Caco-2 (cell line): Measurements from ENCODE around the gene IQCB1. TPM values are rescaled to one million over a fixed set of nuclear protein-coding genes. Genes with fewer than 3 reads are reported as not detected.

Experiments used
- Bru-seq: library from RNA; stranded (reverse); fragments of 400-500 nt; gene quantifications from one replicate; lab custom pipeline; 2021; lab: Mats Ljungman, UMichigan
- BruChase-seq, 2 experiments: library from RNA; stranded (reverse); fragments of 400-500 nt; gene quantifications; one replicate each; lab custom pipeline; 2021; lab: Mats Ljungman, UMichigan
- BruUV-seq: library from RNA; stranded (reverse); fragments of 400-500 nt; replicated peaks from 2 replicates; lab custom pipeline; 2021; lab: Mats Ljungman, UMichigan
- CTCF ChIA-PET: fragments of 300-600 bp; sonication (Branson Sonifier 250); formaldehyde crosslinking; loops from one replicate; lab custom pipeline; 2022; ENCODE audit warnings: antibody characterized with exemption; lab: Charles Lee
- POLR2A ChIA-PET: fragments of 300-600 bp; sonication (Branson Sonifier 250); formaldehyde crosslinking; loops from one replicate; lab custom pipeline; 2022; ENCODE audit warnings: antibody characterized with exemption; lab: Charles Lee
- DNase-seq, 2 experiments: peaks; one replicate each; pipeline versions ENCODE4 v3.0.0 to v3.0.0-alpha.2; 2020 to 2022
- H3K27me3 ChIP-seq: replicated peaks from 2 replicates; pipeline ENCODE4 v1.6.0; 2011; ENCODE audit warnings: low read length; ENCODE audit not compliant: control insufficient read depth, insufficient read depth
- H3K36me3 ChIP-seq: 2 replicates; pipeline ENCODE4 v1.5.1; 2011; ENCODE audit warnings: low read length; ENCODE audit not compliant: control insufficient read depth, insufficient read depth
- H3K4me1 ChIP-seq: fragments of 250-450 bp; sonication (Bioruptor Pico); 2 replicates; pipeline ENCODE4 v1.5.1; 2020; ENCODE audit warnings: mild to moderate bottlenecking
- H3K4me3 ChIP-seq: 2 replicates; pipeline ENCODE4 v1.5.1; 2011; ENCODE audit warnings: low read depth, mild to moderate bottlenecking, control low read depth, low read length
- H3K9me3 ChIP-seq: fragments of 250-450 bp; sonication (Bioruptor Pico); 2 replicates; pipeline ENCODE4 v1.5.1; 2020; ENCODE audit warnings: mild to moderate bottlenecking, moderate library complexity
- H3K27ac Mint-ChIP-seq: one replicate; pipeline ENCODE4 v1.8.0; 2022; ENCODE audit warnings: mixed read lengths; ENCODE audit not compliant: unreplicated experiment
- H3K27me3 Mint-ChIP-seq: one replicate; pipeline ENCODE4 v1.8.0; 2022; ENCODE audit warnings: mixed read lengths; ENCODE audit not compliant: insufficient read depth, unreplicated experiment
- H3K36me3 Mint-ChIP-seq: one replicate; pipeline ENCODE4 v1.8.0; 2022; ENCODE audit warnings: mild to moderate bottlenecking, mixed read lengths; ENCODE audit not compliant: insufficient read depth, unreplicated experiment
- H3K4me1 Mint-ChIP-seq: one replicate; pipeline ENCODE4 v1.8.0; 2022; ENCODE audit warnings: low read depth, mixed read lengths; ENCODE audit not compliant: unreplicated experiment
- H3K4me3 Mint-ChIP-seq: one replicate; pipeline ENCODE4 v1.8.0; 2022; ENCODE audit warnings: mild to moderate bottlenecking, moderate library complexity, mixed read lengths; ENCODE audit not compliant: unreplicated experiment
- H3K9me3 Mint-ChIP-seq: one replicate; pipeline ENCODE4 v1.8.0; 2022; ENCODE audit warnings: mixed read lengths; ENCODE audit not compliant: unreplicated experiment
- intact Hi-C: fragments of 100-400 bp; cut with micrococcal nuclease; formaldehyde crosslinking; loops from one replicate; pipeline ENCODE4 v1.10.0; 2022; ENCODE audit not compliant: unreplicated experiment
- long read RNA-seq: library from polyadenylated mRNA; stranded (forward); transcript quantifications from one replicate; pipeline ENCODE4 v2.0.0, GENCODE V29; 2022
- total RNA-seq: library from RNA; stranded (reverse); gene quantifications from 2 replicates; pipeline ENCODE4 v1.2.3, GENCODE V29; 2022
- TF ChIP-seq, protein P1 (sequence below), 2 experiments: fragments of 200-600 bp in 1 of 2; IDR thresholded peaks; 1 replicate in 1 of 2; 2 replicates in 1 of 2; pipeline versions ENCODE4 v1.5.1 to v1.8.0; 2011 to 2022; ENCODE audit warnings: antibody characterized with exemption in 1 of 2, control low read depth in 1 of 2, inconsistent platforms in 1 of 2, low read depth in 1 of 2, low read length in 1 of 2, mild to moderate bottlenecking in 1 of 2, moderate library complexity in 1 of 2; ENCODE audit not compliant: insufficient read depth in 1 of 2, severe bottlenecking in 1 of 2, unreplicated experiment in 1 of 2

IQCB1 gene, protein sequence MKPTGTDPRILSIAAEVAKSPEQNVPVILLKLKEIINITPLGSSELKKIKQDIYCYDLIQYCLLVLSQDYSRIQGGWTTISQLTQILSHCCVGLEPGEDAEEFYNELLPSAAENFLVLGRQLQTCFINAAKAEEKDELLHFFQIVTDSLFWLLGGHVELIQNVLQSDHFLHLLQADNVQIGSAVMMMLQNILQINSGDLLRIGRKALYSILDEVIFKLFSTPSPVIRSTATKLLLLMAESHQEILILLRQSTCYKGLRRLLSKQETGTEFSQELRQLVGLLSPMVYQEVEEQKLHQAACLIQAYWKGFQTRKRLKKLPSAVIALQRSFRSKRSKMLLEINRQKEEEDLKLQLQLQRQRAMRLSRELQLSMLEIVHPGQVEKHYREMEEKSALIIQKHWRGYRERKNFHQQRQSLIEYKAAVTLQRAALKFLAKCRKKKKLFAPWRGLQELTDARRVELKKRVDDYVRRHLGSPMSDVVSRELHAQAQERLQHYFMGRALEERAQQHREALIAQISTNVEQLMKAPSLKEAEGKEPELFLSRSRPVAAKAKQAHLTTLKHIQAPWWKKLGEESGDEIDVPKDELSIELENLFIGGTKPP
- total RNA-seq (36.1 and 36.4 TPM in 2 replicates), Bru-seq, nascent RNA (percentile 89 among the genes with signal in this experiment), BruChase-seq, experiment 1, labeled RNA remaining after a 2-hour chase (percentile 85 among the genes with signal in this experiment), BruChase-seq, experiment 2, labeled RNA remaining after a 6-hour chase (percentile 80 among the genes with signal in this experiment)
- long read RNA-seq, transcript IQCB1-201 (15 exons, 2,594 nt) = major isoform, 41 of 79 reads
- long read RNA-seq, partial matches to known transcripts = 4 of 79 reads
- long read RNA-seq, other reads (novel, unspliced or antisense) = 30 of 79 reads

- intact Hi-C loops = loop anchor here (1.0 to 10.0 kb wide), 4 partner anchors 89 to 530 kb away; no protein-coding TSS in a partner anchor
- no peaks in the 10 kb centered on the region for H3K36me3 ChIP-seq
- H3K27ac Mint-ChIP-seq = peak within 1 kb of the TSS; percentile 68
- H3K4me3 ChIP-seq = peak within 1 kb of the TSS; percentile 66
- peak within 1 kb of the TSS; percentile 93 for H3K4me3 Mint-ChIP-seq
- H3K4me1 ChIP-seq = peaks cover 7% of the 10 kb centered on the region
- peaks cover 12% of the 10 kb centered on the region for H3K4me1 Mint-ChIP-seq
- H3K36me3 Mint-ChIP-seq = peaks cover 18% of the 10 kb centered on the region
- BruUV-seq = no TSS peak
- peak; percentile 95 to 96 for DNase-seq
- H3K9me3 Mint-ChIP-seq = no peaks in the 10 kb centered on the region
- no peaks in the 10 kb centered on the region for H3K9me3 ChIP-seq
- H3K27me3 Mint-ChIP-seq = peaks cover 3% of the 10 kb centered on the region
- ChIA-PET POLR2A (interaction anchor here (0.6 to 1.8 kb wide), 2 partner anchors 29 to 85 kb away, joined by 3 to 9 read pairs; partner anchors contain the start of gene GOLGB1), CTCF (interaction anchor here (0.6 kb wide), 1 partner anchor 191 kb away, joined by 3 read pairs; no protein-coding TSS in a partner anchor)
- TF ChIP-seq, protein P1, sequence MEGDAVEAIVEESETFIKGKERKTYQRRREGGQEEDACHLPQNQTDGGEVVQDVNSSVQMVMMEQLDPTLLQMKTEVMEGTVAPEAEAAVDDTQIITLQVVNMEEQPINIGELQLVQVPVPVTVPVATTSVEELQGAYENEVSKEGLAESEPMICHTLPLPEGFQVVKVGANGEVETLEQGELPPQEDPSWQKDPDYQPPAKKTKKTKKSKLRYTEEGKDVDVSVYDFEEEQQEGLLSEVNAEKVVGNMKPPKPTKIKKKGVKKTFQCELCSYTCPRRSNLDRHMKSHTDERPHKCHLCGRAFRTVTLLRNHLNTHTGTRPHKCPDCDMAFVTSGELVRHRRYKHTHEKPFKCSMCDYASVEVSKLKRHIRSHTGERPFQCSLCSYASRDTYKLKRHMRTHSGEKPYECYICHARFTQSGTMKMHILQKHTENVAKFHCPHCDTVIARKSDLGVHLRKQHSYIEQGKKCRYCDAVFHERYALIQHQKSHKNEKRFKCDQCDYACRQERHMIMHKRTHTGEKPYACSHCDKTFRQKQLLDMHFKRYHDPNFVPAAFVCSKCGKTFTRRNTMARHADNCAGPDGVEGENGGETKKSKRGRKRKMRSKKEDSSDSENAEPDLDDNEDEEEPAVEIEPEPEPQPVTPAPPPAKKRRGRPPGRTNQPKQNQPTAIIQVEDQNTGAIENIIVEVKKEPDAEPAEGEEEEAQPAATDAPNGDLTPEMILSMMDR (IDR thresholded peaks at IDR 0.05; ENCODE audit: insufficient read depth in 1 of 2, low read depth in 1 of 2, low read length in 1 of 2, severe bottlenecking in 1 of 2, unreplicated experiment in 1 of 2) = no peak
- H3K27me3 ChIP-seq = no peaks in the 10 kb centered on the region
Measured at GRCh38 chr3:121834671-121835464, at the start of gene IQCB1, which contains the start of gene EAF2. Gene IQCB1, minus strand, starts transcription at chr3:121835060. Its CDS starts 6,100 bp downstream, at chr3:121828960. Gene EAF2, plus strand, starts transcription at chr3:121835209. Its CDS starts 77 bp downstream, at chr3:121835286.

GRCh38 chr3:121883507-121883906 is 48.6 kb upstream of the IQCB1 start:
- Mint-ChIP-seq H3K4me3 (no peak overlapping the region), H3K9me3 (no peaks in the 10 kb centered on the region), H3K27me3 (no peaks in the 10 kb centered on the region), H3K36me3 (no peaks in the 10 kb centered on the region), H3K27ac (no peak overlapping the region), H3K4me1 (peaks cover 19% of the 10 kb centered on the region)
- BruUV-seq = no TSS peak
- ChIA-PET CTCF (no interaction called here), POLR2A (no interaction called here)
- peak in 1 of 2 experiments; percentile 51 for DNase-seq
- Histone ChIP-seq H3K9me3 (no peaks in the 10 kb centered on the region), H3K4me1 (peaks cover 11% of the 10 kb centered on the region), H3K4me3 (no peak overlapping the region), H3K27me3 (no peaks in the 10 kb centered on the region), H3K36me3 (no peaks in the 10 kb centered on the region)
- TF ChIP-seq, protein P1 (IDR thresholded peaks at IDR 0.05; ENCODE audit: insufficient read depth in 1 of 2, low read depth in 1 of 2, low read length in 1 of 2, severe bottlenecking in 1 of 2, unreplicated experiment in 1 of 2) = peak in 1 of 2 experiments; percentile 55
- intact Hi-C loops = loop anchor here (1.0 to 2.0 kb wide), 3 partner anchors 41 to 337 kb away; no protein-coding TSS in a partner anchor
